NCI-H2196 (cell line): ENCODE measurements around the gene SMNDC1.
A peak's percentile ranks its signal among the peaks of the same experiment; 100 is the strongest.

Experiments used
- DNase-seq: peaks from one replicate; lab custom pipeline; 2025; ENCODE audit not compliant: unreplicated experiment; lab: John Stamatoyannopoulos, UW

The SMNDC1 gene

GRCh38 chr10:110327262-110327914 lies 22.7 kb upstream of the SMNDC1 start:
- DNase-seq = no peak

GRCh38 chr10:110326351-110327032 lies 21.8 kb upstream of the SMNDC1 start:
- DNase-seq = no peak

GRCh38 chr10:110324805-110325280 lies 20.1 kb upstream of the SMNDC1 start:
- DNase-seq = no peak

- no peak for DNase-seq
Measured at GRCh38 chr10:110324201-110324804, 19.6 kb upstream of the SMNDC1 start.

GRCh38 chr10:110323503-110323902 lies 18.8 kb upstream of the SMNDC1 start:
- DNase-seq = no peak

- no peak for DNase-seq
Measured at GRCh38 chr10:110321869-110322620, 17.3 kb upstream of the SMNDC1 start.

GRCh38 chr10:110317866-110318850 lies 13.4 kb upstream of the SMNDC1 start:
- no peak for DNase-seq

GRCh38 chr10:110313674-110314073 lies 9.0 kb upstream of the SMNDC1 start:
- no peak for DNase-seq

GRCh38 chr10:110312206-110312605 lies 7.5 kb upstream of the SMNDC1 start:
- no peak for DNase-seq

- DNase-seq = peak; percentile 44
Measured at GRCh38 chr10:110311357-110311949, 6.7 kb upstream of the SMNDC1 start.

- DNase-seq = no peak
Measured at GRCh38 chr10:110310741-110311140, 6.0 kb upstream of the SMNDC1 start.

- no peak for DNase-seq
Measured at GRCh38 chr10:110307805-110308204, 3.1 kb upstream of the SMNDC1 start.

GRCh38 chr10:110306452-110306768 lies 1.7 kb upstream of the SMNDC1 start:
- DNase-seq = no peak

GRCh38 chr10:110305767-110306451 lies 1.2 kb upstream of the SMNDC1 start:
- peak; percentile 32 for DNase-seq

- no peak for DNase-seq
Measured at GRCh38 chr10:110304394-110304779, 333 bp downstream of the SMNDC1 start.

GRCh38 chr10:110303681-110304080 lies 1.0 kb downstream of the SMNDC1 start:
- no peak for DNase-seq

GRCh38 chr10:110300486-110300986 lies 4.2 kb downstream of the SMNDC1 start:
- DNase-seq = no peak

GRCh38 chr10:110296966-110297365 lies 7.8 kb downstream of the SMNDC1 start:
- no peak for DNase-seq

- DNase-seq = no peak
Measured at GRCh38 chr10:110286841-110287240, 17.9 kb downstream of the SMNDC1 start.
